HT-29 (cell line): Measurements from ENCODE around the gene ZCCHC12. TPM values are rescaled to one million over a fixed set of nuclear protein-coding genes. Genes with fewer than 3 reads are reported as not detected.

Experiments
- DNase-seq: peaks from one replicate; pipeline ENCODE4 v3.0.0-alpha.2; 2015; ENCODE audit warnings: low spot score
- total RNA-seq: library from RNA; depleted of rRNA; stranded (reverse); fragments of >200 nt; shearing (Covaris generic); gene quantifications from 2 replicates; pipeline ENCODE4 v1.2.3, GENCODE V29; 2014; rRNA removed

The ZCCHC12 gene
- total RNA-seq, 1 experiment from 2014 or later = not detected

GRCh38 chrX:118867251-118867650, 43.6 kb downstream of the ZCCHC12 start:
- no peak for DNase-seq

GRCh38 chrX:118872102-118872566, 48.5 kb downstream of the ZCCHC12 start:
- no peak for DNase-seq

Other genes with a start within 250 kb of the ZCCHC12 start
- 22.7 and 25.7 TPM in 2 replicates for gene IL13RA1, start 96.2 kb upstream of the ZCCHC12 start, total RNA-seq
- gene LONRF3, start 150.8 kb downstream of the ZCCHC12 start, total RNA-seq = 11.4 and 14.2 TPM in 2 replicates
- not detected in 2 replicates for gene CT47C1, start 249.2 kb downstream of the ZCCHC12 start, total RNA-seq